Measurements from ENCODE around the gene PKP2. TPM values are rescaled to one million over a fixed set of nuclear protein-coding genes. Genes with fewer than 3 reads are reported as not detected.

PKP2 gene
- total and polyA plus RNA-seq, 9 of the 15 experiments (the other 6 are each of a cell fraction or from before 2014, with no cell fraction given): 1.6 to 4.2 (median 2.8) TPM

DNA sequence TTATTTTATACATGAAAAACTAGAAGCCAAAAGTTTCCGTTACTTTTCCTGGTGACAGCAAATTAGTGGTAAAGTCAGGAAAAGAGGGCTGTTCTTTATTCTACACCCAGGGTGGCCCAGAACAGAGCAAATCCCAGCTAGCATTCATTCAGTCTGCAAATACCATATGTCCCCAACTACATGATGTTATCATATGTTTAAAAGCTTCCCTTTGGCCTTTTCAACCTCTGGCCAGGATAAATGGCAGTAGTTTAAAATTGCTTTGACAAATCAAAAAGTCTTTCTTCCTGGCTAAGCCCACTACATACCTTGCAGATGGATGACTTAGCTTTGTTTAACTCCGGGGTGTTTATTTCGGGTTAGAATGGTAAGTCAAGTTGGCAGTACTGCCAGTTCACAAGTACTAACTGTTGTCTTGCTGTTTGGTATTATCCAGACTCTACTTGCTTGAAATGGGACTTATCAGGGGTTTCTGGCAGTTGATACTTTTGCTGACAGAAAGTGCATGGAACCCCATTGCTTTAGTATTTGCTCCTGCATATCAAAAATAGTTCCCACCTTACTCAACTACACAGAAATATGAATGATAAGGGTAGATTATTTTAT lies 69.7 kb downstream of the PKP2 start:
- Histone ChIP-seq H4K20me1 (replicated peaks; ENCODE audit: control insufficient read depth, insufficient read depth, low read length) (no peaks in the 10 kb centered on the region), H2AFZ (ENCODE audit: low read depth, low read length) (no peak overlapping the region), H3K9me3 (replicated peaks; ENCODE audit: control insufficient read depth, insufficient read depth, low read depth, low read length) (no peaks in the 10 kb centered on the region), H3K36me3 (ENCODE audit: control insufficient read depth, insufficient read depth, low read length) (no peaks in the 10 kb centered on the region), H3K4me2 (ENCODE audit: insufficient read depth, low read length) (no peak overlapping the region), H3K27ac (ENCODE audit: extremely low read depth, low read depth, low read length) (no peak overlapping the region), H3K4me3 (no peak overlapping the region), H3K79me2 (ENCODE audit: control insufficient read depth, insufficient read depth, low read length) (no peaks in the 10 kb centered on the region), H3K9ac (ENCODE audit: insufficient read depth in 1 of 2, low read depth in 2 of 2, low read length in 2 of 2) (no peak overlapping the region), H3K9me1 (ENCODE audit: control insufficient read depth, insufficient read depth, low read length) (no peaks in the 10 kb centered on the region), H3K4me1 (replicated peaks in 1 of 2; ENCODE audit: control insufficient read depth in 2 of 2, insufficient read depth in 2 of 2, low read length in 2 of 2) (no peaks in the 10 kb centered on the region), H3K27me3 (ENCODE audit: control insufficient read depth in 2 of 2, insufficient read depth in 2 of 2, low read length in 2 of 2) (no peaks in the 10 kb centered on the region)
- FAIRE-seq: peak; percentile 42
- CTCF ChIA-PET (ENCODE audit: low intra/inter-chr PET ratio): no interaction called here
- BruUV-seq (replicated peaks): no TSS peak
- no peak for ATAC-seq
- DNase-seq (ENCODE audit: extremely low read depth in 1 of 4, low spot score in 3 of 4): no peak
- POLR2A ChIA-PET: no interaction called here
- WGBS (ENCODE audit: insufficient coverage, low coverage, missing lambda C conversion rate): 22% methylated on average over 3 of the region's 3 CpGs
- intact Hi-C loops (cut with micrococcal nuclease): no loop called here
- in situ Hi-C loops (cut with MboI): no loop called here
- TF ChIP-seq GABPA (tag; conservative IDR thresholded peaks at IDR 0.05; ENCODE audit: low read depth) (no peak), THRAP3 (IDR thresholded peaks at IDR 0.05; ENCODE audit: borderline replicate concordance) (no peak), JUND (IDR thresholded peaks at IDR 0.05; ENCODE audit: borderline replicate concordance, low read depth, low read length) (no peak), JUND (tag; IDR thresholded peaks at IDR 0.05; ENCODE audit: borderline replicate concordance, low read depth, low read length) (no peak), ZNF174 (CRISPR knock-in tag; IDR thresholded peaks at IDR 0.05) (no peak), TEAD2 (tag; IDR thresholded peaks at IDR 0.05) (no peak), RBM34 (IDR thresholded peaks at IDR 0.05; ENCODE audit: borderline replicate concordance, insufficient read depth, low read length) (no peak), KAT8 (IDR thresholded peaks at IDR 0.05; ENCODE audit: low read depth) (no peak), GATAD2B (IDR thresholded peaks at IDR 0.05; ENCODE audit: borderline replicate concordance) (no peak)
- TF ChIP-seq, protein P1, sequence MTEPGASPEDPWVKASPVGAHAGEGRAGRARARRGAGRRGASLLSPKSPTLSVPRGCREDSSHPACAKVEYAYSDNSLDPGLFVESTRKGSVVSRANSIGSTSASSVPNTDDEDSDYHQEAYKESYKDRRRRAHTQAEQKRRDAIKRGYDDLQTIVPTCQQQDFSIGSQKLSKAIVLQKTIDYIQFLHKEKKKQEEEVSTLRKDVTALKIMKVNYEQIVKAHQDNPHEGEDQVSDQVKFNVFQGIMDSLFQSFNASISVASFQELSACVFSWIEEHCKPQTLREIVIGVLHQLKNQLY (CRISPR knock-in tag; conservative IDR thresholded peaks at IDR 0.05): no peak
- TF ChIP-seq, protein P2, sequence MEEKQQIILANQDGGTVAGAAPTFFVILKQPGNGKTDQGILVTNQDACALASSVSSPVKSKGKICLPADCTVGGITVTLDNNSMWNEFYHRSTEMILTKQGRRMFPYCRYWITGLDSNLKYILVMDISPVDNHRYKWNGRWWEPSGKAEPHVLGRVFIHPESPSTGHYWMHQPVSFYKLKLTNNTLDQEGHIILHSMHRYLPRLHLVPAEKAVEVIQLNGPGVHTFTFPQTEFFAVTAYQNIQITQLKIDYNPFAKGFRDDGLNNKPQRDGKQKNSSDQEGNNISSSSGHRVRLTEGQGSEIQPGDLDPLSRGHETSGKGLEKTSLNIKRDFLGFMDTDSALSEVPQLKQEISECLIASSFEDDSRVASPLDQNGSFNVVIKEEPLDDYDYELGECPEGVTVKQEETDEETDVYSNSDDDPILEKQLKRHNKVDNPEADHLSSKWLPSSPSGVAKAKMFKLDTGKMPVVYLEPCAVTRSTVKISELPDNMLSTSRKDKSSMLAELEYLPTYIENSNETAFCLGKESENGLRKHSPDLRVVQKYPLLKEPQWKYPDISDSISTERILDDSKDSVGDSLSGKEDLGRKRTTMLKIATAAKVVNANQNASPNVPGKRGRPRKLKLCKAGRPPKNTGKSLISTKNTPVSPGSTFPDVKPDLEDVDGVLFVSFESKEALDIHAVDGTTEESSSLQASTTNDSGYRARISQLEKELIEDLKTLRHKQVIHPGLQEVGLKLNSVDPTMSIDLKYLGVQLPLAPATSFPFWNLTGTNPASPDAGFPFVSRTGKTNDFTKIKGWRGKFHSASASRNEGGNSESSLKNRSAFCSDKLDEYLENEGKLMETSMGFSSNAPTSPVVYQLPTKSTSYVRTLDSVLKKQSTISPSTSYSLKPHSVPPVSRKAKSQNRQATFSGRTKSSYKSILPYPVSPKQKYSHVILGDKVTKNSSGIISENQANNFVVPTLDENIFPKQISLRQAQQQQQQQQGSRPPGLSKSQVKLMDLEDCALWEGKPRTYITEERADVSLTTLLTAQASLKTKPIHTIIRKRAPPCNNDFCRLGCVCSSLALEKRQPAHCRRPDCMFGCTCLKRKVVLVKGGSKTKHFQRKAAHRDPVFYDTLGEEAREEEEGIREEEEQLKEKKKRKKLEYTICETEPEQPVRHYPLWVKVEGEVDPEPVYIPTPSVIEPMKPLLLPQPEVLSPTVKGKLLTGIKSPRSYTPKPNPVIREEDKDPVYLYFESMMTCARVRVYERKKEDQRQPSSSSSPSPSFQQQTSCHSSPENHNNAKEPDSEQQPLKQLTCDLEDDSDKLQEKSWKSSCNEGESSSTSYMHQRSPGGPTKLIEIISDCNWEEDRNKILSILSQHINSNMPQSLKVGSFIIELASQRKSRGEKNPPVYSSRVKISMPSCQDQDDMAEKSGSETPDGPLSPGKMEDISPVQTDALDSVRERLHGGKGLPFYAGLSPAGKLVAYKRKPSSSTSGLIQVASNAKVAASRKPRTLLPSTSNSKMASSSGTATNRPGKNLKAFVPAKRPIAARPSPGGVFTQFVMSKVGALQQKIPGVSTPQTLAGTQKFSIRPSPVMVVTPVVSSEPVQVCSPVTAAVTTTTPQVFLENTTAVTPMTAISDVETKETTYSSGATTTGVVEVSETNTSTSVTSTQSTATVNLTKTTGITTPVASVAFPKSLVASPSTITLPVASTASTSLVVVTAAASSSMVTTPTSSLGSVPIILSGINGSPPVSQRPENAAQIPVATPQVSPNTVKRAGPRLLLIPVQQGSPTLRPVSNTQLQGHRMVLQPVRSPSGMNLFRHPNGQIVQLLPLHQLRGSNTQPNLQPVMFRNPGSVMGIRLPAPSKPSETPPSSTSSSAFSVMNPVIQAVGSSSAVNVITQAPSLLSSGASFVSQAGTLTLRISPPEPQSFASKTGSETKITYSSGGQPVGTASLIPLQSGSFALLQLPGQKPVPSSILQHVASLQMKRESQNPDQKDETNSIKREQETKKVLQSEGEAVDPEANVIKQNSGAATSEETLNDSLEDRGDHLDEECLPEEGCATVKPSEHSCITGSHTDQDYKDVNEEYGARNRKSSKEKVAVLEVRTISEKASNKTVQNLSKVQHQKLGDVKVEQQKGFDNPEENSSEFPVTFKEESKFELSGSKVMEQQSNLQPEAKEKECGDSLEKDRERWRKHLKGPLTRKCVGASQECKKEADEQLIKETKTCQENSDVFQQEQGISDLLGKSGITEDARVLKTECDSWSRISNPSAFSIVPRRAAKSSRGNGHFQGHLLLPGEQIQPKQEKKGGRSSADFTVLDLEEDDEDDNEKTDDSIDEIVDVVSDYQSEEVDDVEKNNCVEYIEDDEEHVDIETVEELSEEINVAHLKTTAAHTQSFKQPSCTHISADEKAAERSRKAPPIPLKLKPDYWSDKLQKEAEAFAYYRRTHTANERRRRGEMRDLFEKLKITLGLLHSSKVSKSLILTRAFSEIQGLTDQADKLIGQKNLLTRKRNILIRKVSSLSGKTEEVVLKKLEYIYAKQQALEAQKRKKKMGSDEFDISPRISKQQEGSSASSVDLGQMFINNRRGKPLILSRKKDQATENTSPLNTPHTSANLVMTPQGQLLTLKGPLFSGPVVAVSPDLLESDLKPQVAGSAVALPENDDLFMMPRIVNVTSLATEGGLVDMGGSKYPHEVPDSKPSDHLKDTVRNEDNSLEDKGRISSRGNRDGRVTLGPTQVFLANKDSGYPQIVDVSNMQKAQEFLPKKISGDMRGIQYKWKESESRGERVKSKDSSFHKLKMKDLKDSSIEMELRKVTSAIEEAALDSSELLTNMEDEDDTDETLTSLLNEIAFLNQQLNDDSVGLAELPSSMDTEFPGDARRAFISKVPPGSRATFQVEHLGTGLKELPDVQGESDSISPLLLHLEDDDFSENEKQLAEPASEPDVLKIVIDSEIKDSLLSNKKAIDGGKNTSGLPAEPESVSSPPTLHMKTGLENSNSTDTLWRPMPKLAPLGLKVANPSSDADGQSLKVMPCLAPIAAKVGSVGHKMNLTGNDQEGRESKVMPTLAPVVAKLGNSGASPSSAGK (IDR thresholded peaks at IDR 0.05): no peak
